Neural progenitor cell (in vitro differentiated cells): Measurements from ENCODE around the gene PLEKHA6. TPM values are rescaled to one million over a fixed set of nuclear protein-coding genes. Genes with fewer than 3 reads are reported as not detected.

ENCODE experiments used
- DNase-seq: peaks from one replicate; pipeline ENCODE4 v3.0.0-alpha.2; 2016; ENCODE audit warnings: low spot score
- H2AFZ ChIP-seq: fragments of 200-600 bp; sonication (generic); replicated peaks from 2 replicates; pipeline ENCODE4 v1.6.1; 2016; ENCODE audit warnings: antibody characterized with exemption
- H3F3A ChIP-seq: fragments of 200-600 bp; sonication (generic); 2 replicates; pipeline ENCODE4 v1.6.1; 2016; ENCODE audit warnings: antibody characterized with exemption, low read depth
- H3K27ac ChIP-seq: fragments of 200-600 bp; sonication (generic); 2 replicates; pipeline ENCODE4 v1.5.1; 2016; ENCODE audit warnings: mild to moderate bottlenecking
- H3K27me3 ChIP-seq: fragments of 200-600 bp; sonication (generic); 2 replicates; pipeline ENCODE4 v1.6.1; 2016; ENCODE audit warnings: mild to moderate bottlenecking, moderate library complexity
- H3K36me3 ChIP-seq: fragments of 200-600 bp; sonication (generic); 2 replicates; pipeline ENCODE4 v1.5.1; 2016
- H3K4me1 ChIP-seq: fragments of 200-600 bp; sonication (generic); 2 replicates; pipeline ENCODE4 v1.6.1; 2016; ENCODE audit warnings: mixed run types
- H3K4me2 ChIP-seq: fragments of 200-600 bp; sonication (generic); 2 replicates; pipeline ENCODE4 v1.6.1; 2016
- H3K4me3 ChIP-seq: fragments of 200-600 bp; sonication (generic); 2 replicates; pipeline ENCODE4 v1.5.1; 2016
- H3K79me2 ChIP-seq: fragments of 200-600 bp; sonication (generic); 2 replicates; pipeline ENCODE4 v1.6.1; 2016; ENCODE audit warnings: low read depth
- H3K9ac ChIP-seq: fragments of 200-600 bp; sonication (generic); 2 replicates; pipeline ENCODE4 v1.6.1; 2016
- H3K9me3 ChIP-seq: fragments of 200-600 bp; sonication (generic); 2 replicates; pipeline ENCODE4 v1.5.1; 2016; ENCODE audit warnings: low read depth
- H4K20me1 ChIP-seq: fragments of 200-600 bp; sonication (generic); 2 replicates; pipeline ENCODE4 v1.6.1; 2016; ENCODE audit warnings: low read depth
- H3K27ac Mint-ChIP-seq: 3 replicates; pipeline ENCODE4 v1.8.0; 2021; ENCODE audit warnings: mixed read lengths
- H3K27me3 Mint-ChIP-seq: 2 replicates; pipeline ENCODE4 v1.8.0; 2022; ENCODE audit warnings: low read depth, mild to moderate bottlenecking, inconsistent platforms, moderate library complexity, mixed read lengths; ENCODE audit not compliant: insufficient read depth
- H3K36me3 Mint-ChIP-seq: 3 replicates; pipeline ENCODE4 v1.8.0; 2021; ENCODE audit warnings: mixed read lengths
- H3K4me1 Mint-ChIP-seq: 3 replicates; pipeline ENCODE4 v1.8.0; 2021; ENCODE audit warnings: mixed read lengths
- H3K4me3 Mint-ChIP-seq: 3 replicates; pipeline ENCODE4 v1.8.0; 2021; ENCODE audit warnings: mild to moderate bottlenecking, moderate library complexity, mixed read lengths
- H3K9me3 Mint-ChIP-seq: 3 replicates; pipeline ENCODE4 v1.8.0; 2020; ENCODE audit warnings: mixed read lengths
- EZH2 ChIP-seq: fragments of 200-600 bp; sonication (generic); IDR thresholded peaks from 2 replicates; pipeline ENCODE4 v1.6.1; 2017; ENCODE audit warnings: antibody characterized with exemption, mild to moderate bottlenecking, moderate library complexity
- EZH2phosphoT487 ChIP-seq: fragments of 200-600 bp; sonication (generic); IDR thresholded peaks from 2 replicates; pipeline ENCODE4 v1.6.1; 2017; ENCODE audit warnings: antibody characterized with exemption
- total RNA-seq: library from RNA; depleted of rRNA; stranded (reverse); fragments of >200 nt; gene quantifications from 2 replicates; pipeline ENCODE4 v1.2.3, GENCODE V29; 2015; ENCODE audit warnings: low replicate concordance
- TF ChIP-seq, protein P1 (sequence below): fragments of 200-600 bp; sonication (generic); IDR thresholded peaks from 2 replicates; pipeline ENCODE4 v1.5.1; 2017; ENCODE audit warnings: antibody characterized with exemption, mild to moderate bottlenecking

Gene PLEKHA6
- total RNA-seq, 1 donor from 2014 or later, result 0.58 TPM

DNA sequence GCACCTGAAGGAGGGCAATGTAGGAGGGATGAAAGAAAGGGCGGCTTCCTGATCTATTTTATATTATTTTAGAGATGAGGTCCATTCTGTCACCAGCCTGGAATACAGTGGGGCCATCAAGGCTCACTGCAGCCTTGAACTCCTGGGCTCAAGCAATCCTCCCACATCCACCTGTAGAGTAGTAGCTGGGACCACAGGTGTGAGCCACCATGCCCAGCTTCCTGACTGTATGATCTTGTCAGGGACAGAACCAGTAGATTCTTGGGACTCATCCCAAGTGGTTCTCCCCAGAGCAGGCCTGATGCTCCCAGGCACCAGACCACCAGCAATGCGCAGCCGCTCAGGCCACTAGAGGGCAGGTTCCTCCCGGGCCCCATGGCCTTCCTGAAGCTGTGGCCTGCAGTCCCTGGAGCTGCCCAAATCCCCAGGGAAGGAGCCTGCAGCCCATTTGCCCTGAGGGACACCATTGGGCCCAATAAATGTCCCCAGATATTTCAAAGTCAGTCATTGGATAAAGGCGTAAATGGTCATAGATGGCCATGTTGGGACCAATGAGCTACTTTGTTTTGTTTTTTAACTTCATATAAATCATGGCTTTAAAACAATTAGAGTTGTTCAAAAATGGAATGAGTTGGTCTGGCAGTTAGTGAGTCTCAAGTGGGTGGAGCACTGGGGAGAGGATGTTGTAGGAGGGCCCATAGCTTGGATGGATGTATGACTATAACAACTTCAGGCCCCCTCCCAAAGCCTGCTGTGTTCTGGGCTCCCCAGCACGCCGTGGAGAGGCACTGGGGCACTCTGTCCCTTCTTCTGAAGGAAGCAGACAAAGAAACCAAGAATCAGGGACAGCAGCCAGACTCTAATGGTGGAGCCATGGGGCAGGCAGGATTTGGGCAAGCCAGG lies 101.3 kb downstream of the PLEKHA6 start:
- H3K36me3 ChIP-seq, result no peaks in the 10 kb centered on the region
- H3K27me3 ChIP-seq, result no peaks in the 10 kb centered on the region
- no peak overlapping the region for H3K4me3 ChIP-seq
- no peaks in the 10 kb centered on the region for H3K9me3 ChIP-seq
- Mint-ChIP-seq H3K9me3 (no peaks in the 10 kb centered on the region), H3K27me3 (peaks cover 5% of the 10 kb centered on the region), H3K4me1 (peaks cover 64% of the 10 kb centered on the region), H3K4me3 (no peak overlapping the region), H3K36me3 (peaks cover 32% of the 10 kb centered on the region), H3K27ac (no peak overlapping the region)
- peaks cover 28% of the 10 kb centered on the region for H3K4me1 ChIP-seq
- DNase-seq, result peak; percentile 83
- TF ChIP-seq, protein P1, sequence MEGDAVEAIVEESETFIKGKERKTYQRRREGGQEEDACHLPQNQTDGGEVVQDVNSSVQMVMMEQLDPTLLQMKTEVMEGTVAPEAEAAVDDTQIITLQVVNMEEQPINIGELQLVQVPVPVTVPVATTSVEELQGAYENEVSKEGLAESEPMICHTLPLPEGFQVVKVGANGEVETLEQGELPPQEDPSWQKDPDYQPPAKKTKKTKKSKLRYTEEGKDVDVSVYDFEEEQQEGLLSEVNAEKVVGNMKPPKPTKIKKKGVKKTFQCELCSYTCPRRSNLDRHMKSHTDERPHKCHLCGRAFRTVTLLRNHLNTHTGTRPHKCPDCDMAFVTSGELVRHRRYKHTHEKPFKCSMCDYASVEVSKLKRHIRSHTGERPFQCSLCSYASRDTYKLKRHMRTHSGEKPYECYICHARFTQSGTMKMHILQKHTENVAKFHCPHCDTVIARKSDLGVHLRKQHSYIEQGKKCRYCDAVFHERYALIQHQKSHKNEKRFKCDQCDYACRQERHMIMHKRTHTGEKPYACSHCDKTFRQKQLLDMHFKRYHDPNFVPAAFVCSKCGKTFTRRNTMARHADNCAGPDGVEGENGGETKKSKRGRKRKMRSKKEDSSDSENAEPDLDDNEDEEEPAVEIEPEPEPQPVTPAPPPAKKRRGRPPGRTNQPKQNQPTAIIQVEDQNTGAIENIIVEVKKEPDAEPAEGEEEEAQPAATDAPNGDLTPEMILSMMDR, result peak; percentile 90
- TF ChIP-seq EZH2phosphoT487, result no peak
- TF ChIP-seq EZH2, result no peak
- H3K79me2 ChIP-seq, result no peaks in the 10 kb centered on the region
- no peak overlapping the region for H3K9ac ChIP-seq
- H4K20me1 ChIP-seq, result no peaks in the 10 kb centered on the region
- no peak overlapping the region for H2AFZ ChIP-seq
- no peak overlapping the region for H3K27ac ChIP-seq
- no peak overlapping the region for H3K4me2 ChIP-seq
- peaks cover 20% of the 10 kb centered on the region for H3F3A ChIP-seq

DNA sequence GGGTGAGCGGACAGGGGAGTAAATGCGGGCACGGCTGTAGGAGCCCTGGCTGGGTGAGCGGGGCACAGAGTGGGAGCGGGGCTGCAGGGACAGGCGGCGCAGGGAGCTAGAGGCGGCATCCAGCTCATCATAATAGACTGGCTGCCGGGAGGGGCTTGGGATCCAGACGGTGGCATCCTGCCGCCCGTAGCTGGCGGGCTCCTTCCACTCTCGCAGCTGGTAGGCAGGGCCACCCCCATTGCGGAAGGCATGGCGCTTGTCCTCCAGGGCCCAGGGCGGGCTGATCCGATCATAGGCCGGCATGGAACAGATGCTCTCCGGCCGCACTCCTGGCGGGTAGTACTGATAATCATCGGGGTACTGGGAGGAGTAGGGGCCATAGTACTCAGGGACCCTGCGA lies 102.3 kb downstream of the PLEKHA6 start:
- peaks cover 5% of the 10 kb centered on the region for H3K27me3 Mint-ChIP-seq
- TF ChIP-seq, protein P1, result no peak
- TF ChIP-seq EZH2phosphoT487, result no peak
- no peak for TF ChIP-seq EZH2

DNA sequence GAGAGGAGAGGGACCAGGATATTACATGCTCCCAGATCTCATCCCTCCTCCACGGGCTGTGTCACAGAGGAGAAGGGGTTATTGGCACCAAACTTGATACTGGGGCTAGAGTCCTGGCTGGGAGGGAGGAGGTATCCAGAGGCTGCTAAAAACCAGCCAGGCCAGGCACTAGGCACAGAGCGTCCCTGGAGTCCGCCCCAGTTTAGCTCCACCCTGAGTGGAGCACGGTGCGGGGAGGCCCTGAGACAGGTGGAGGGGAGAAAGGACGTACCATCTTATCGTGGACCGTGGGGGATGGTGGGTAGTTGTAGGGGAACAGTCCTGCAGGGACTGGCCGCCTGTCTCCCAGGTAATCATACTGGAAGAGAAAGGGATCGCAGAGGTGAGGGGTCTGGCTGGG lies 103.2 kb downstream of the PLEKHA6 start:
- Histone ChIP-seq H3K4me3 (no peak overlapping the region), H3K79me2 (no peaks in the 10 kb centered on the region), H3K4me2 (no peak overlapping the region), H3K9ac (no peak overlapping the region), H3F3A (peaks cover 20% of the 10 kb centered on the region), H3K27me3 (no peaks in the 10 kb centered on the region), H3K36me3 (no peaks in the 10 kb centered on the region), H3K27ac (no peak overlapping the region), H4K20me1 (no peaks in the 10 kb centered on the region), H3K4me1 (peaks cover 33% of the 10 kb centered on the region), H3K9me3 (no peaks in the 10 kb centered on the region), H2AFZ (no peak overlapping the region)
- H3K4me3 Mint-ChIP-seq, result no peak overlapping the region
- H3K9me3 Mint-ChIP-seq, result no peaks in the 10 kb centered on the region
- H3K4me1 Mint-ChIP-seq, result peaks cover 50% of the 10 kb centered on the region
- TF ChIP-seq EZH2 (no peak), EZH2phosphoT487 (no peak)
- TF ChIP-seq, protein P1, result no peak
- peaks cover 26% of the 10 kb centered on the region for H3K36me3 Mint-ChIP-seq
- no peak for DNase-seq
- peaks cover 6% of the 10 kb centered on the region for H3K27me3 Mint-ChIP-seq
- peak overlapping the region; percentile 54 for H3K27ac Mint-ChIP-seq

More for the DNA sequence above, 102.3 kb downstream of the PLEKHA6 start:
- Histone ChIP-seq H3K4me2 (no peak overlapping the region), H3F3A (peaks cover 20% of the 10 kb centered on the region), H3K27ac (no peak overlapping the region), H3K79me2 (no peaks in the 10 kb centered on the region), H3K9ac (no peak overlapping the region), H3K36me3 (no peaks in the 10 kb centered on the region), H2AFZ (no peak overlapping the region), H3K4me1 (peaks cover 31% of the 10 kb centered on the region), H3K4me3 (no peak overlapping the region), H3K9me3 (no peaks in the 10 kb centered on the region), H4K20me1 (no peaks in the 10 kb centered on the region), H3K27me3 (no peaks in the 10 kb centered on the region)
- no peaks in the 10 kb centered on the region for H3K9me3 Mint-ChIP-seq
- peaks cover 32% of the 10 kb centered on the region for H3K36me3 Mint-ChIP-seq
- H3K27ac Mint-ChIP-seq, result no peak overlapping the region
- H3K4me3 Mint-ChIP-seq, result no peak overlapping the region
- H3K4me1 Mint-ChIP-seq, result peaks cover 58% of the 10 kb centered on the region
- no peak for DNase-seq
